ENCODE measurements around the gene ING3. TPM values are rescaled to one million over a fixed set of nuclear protein-coding genes. Genes with fewer than 3 reads are reported as not detected.

ING3 gene
- total and polyA plus RNA-seq, 2 of the 8 experiments (the other 6 are each of a cell fraction or from before 2014, with no cell fraction given): 6.0 to 17.7 TPM

- no peak for FAIRE-seq
- H3K79me1 ChIP-seq (ENCODE audit: low read depth, low read length): no peaks in the 10 kb centered on the region
- H3K56ac ChIP-seq (replicated peaks; ENCODE audit: insufficient read length, low read depth, low read length): no peak overlapping the region
- H3K27me3 ChIP-seq (replicated peaks in 1 of 4; ENCODE audit: control insufficient read depth in 3 of 4, extremely low read depth in 1 of 4, insufficient read depth in 3 of 4, low read length in 3 of 4): no peaks in the 10 kb centered on the region
- no peaks in the 10 kb centered on the region for H3K23me2 ChIP-seq (ENCODE audit: low read depth, low read length)
- no peak overlapping the region for H3K4me3 ChIP-seq (ENCODE audit: extremely low read depth in 1 of 4, insufficient read depth in 2 of 4, low read depth in 3 of 4, low read length in 4 of 4)
- H2BK12ac ChIP-seq (ENCODE audit: low read depth, low read length): no peak overlapping the region
- WGBS, 2 experiments (ENCODE audit: extremely low coverage in 1 of 2, insufficient coverage in 1 of 2, insufficient read length in 1 of 2, insufficient replicate concordance in 2 of 2, low coverage in 1 of 2, low lambda C conversion rate in 2 of 2, missing lambda C conversion rate in 1 of 2): 77% methylated on average over 1 of the region's 1 CpG; no CpG with 5 or more reads in 1 of the 2 experiments
- no peaks in the 10 kb centered on the region for H3K9me3 ChIP-seq (ENCODE audit: insufficient read depth in 2 of 2, low read depth in 1 of 2, low read length in 1 of 2)
- H2BK15ac ChIP-seq (ENCODE audit: low read length): no peak overlapping the region
- H3K4me1 ChIP-seq (replicated peaks in 1 of 4; ENCODE audit: control insufficient read depth in 3 of 4, insufficient read depth in 4 of 4, low read length in 3 of 4): peaks cover 0 to 2% (median 0%) of the 10 kb centered on the region in 4 experiments; a peak in 3 of 7 replicates
- ChIA-PET CTCF (ENCODE audit: partially characterized antibody) (interaction anchor here (1.7 kb wide), 1 partner anchor 70 kb away, joined by 3 read pairs; no protein-coding TSS in a partner anchor), POLR2A (ENCODE audit: partially characterized antibody) (no interaction called here)
- H3K18ac ChIP-seq (ENCODE audit: extremely low read depth, low read length): no peak overlapping the region
- no peak overlapping the region for H3K9ac ChIP-seq (replicated peaks in 1 of 4; ENCODE audit: extremely low read depth in 1 of 4, low read depth in 3 of 4, low read length in 3 of 4)
- no peak for DNase-seq (ENCODE audit: low read depth in 1 of 2, low spot score in 2 of 2)
- H3K23ac ChIP-seq (ENCODE audit: insufficient read length): no peak overlapping the region
- no peak overlapping the region for H3K14ac ChIP-seq (ENCODE audit: insufficient read length)
- H4K91ac ChIP-seq (replicated peaks; ENCODE audit: insufficient read length, low read length): no peak overlapping the region
- TF ChIP-seq GABPA (IDR thresholded peaks at IDR 0.05; ENCODE audit: borderline replicate concordance, insufficient read depth, low read length) (no peak), SRF (IDR thresholded peaks at IDR 0.05; ENCODE audit: low read depth, low read length) (no peak), BCL11A (IDR thresholded peaks at IDR 0.05; ENCODE audit: low read depth in 2 of 2, low read length in 2 of 2) (no peak), YY1 (IDR thresholded peaks at IDR 0.05; ENCODE audit: low read depth, low read length) (no peak), CEBPB (IDR thresholded peaks at IDR 0.05; ENCODE audit: low read depth, low read length) (no peak), TAF1 (IDR thresholded peaks at IDR 0.05; ENCODE audit: low read depth, low read length) (no peak), NRF1 (IDR thresholded peaks at IDR 0.05; ENCODE audit: low read depth, low read length) (no peak), RNF2 (IDR thresholded peaks at IDR 0.05; ENCODE audit: borderline replicate concordance, low read depth, low read length, missing control alignments, poor library complexity, severe bottlenecking) (no peak), TCF12 (IDR thresholded peaks at IDR 0.05; ENCODE audit: low read depth, low read length) (no peak), CREB1 (IDR thresholded peaks at IDR 0.05) (no peak), EP300 (IDR thresholded peaks at IDR 0.05; ENCODE audit: borderline replicate concordance in 1 of 2, low read depth in 2 of 2, low read length in 2 of 2) (no peak), E2F6 (IDR thresholded peaks at IDR 0.05) (no peak), KDM5A (IDR thresholded peaks at IDR 0.05; ENCODE audit: low read length) (no peak)
- no peaks in the 10 kb centered on the region for H4K20me1 ChIP-seq (replicated peaks in 1 of 2; ENCODE audit: control insufficient read depth in 1 of 2, insufficient read depth in 2 of 2, low read length in 2 of 2)
- H2BK5ac ChIP-seq (ENCODE audit: low read depth, low read length): no peak overlapping the region
- no peak overlapping the region for H2BK120ac ChIP-seq (replicated peaks; ENCODE audit: low read depth, low read length)
- no peak overlapping the region for H4K5ac ChIP-seq (ENCODE audit: insufficient read length, low read depth, low read length)
- H3K36me3 ChIP-seq (ENCODE audit: control insufficient read depth in 2 of 4, insufficient read depth in 4 of 4, low read length in 3 of 4): no peaks in the 10 kb centered on the region
- no peak overlapping the region for H3K27ac ChIP-seq (ENCODE audit: low read depth, low read length)
- H3K4me2 ChIP-seq (ENCODE audit: insufficient read depth in 1 of 2, low read depth in 2 of 2, low read length in 2 of 2): no peak overlapping the region
- H2AFZ ChIP-seq (ENCODE audit: low read length): no peak overlapping the region
- no peak overlapping the region for H2AK5ac ChIP-seq (ENCODE audit: low read depth, low read length)
- no peak overlapping the region for H2BK20ac ChIP-seq (ENCODE audit: low read length)
- H3K79me2 ChIP-seq (ENCODE audit: control insufficient read depth in 1 of 2, insufficient read depth in 2 of 2, low read length in 2 of 2): no peaks in the 10 kb centered on the region
- H4K8ac ChIP-seq (ENCODE audit: extremely low read depth, insufficient read depth, low read length): no peak overlapping the region
- H3K4ac ChIP-seq (replicated peaks; ENCODE audit: insufficient read length, low read depth, low read length): no peak overlapping the region
These were observed 60.8 kb downstream of the ING3 start for GRCh38 chr7:121011401-121011800.
